GM20000 (cell line): ENCODE results near the gene TWIST1.

Experiments
- DNase-seq: peaks from one replicate; pipeline ENCODE4 v3.0.0; 2012; ENCODE audit warnings: low spot score
- CTCF ChIP-seq: IDR thresholded peaks from 2 replicates; pipeline ENCODE4 v1.5.1; 2012; ENCODE audit warnings: mild to moderate bottlenecking, control low read depth; ENCODE audit errors: extremely low read depth, missing control alignments

Gene TWIST1

GRCh38 chr7:19139706-19140327 lies 22.4 kb upstream of the TWIST1 start:
- no peak for TF ChIP-seq CTCF
- DNase-seq = no peak

GRCh38 chr7:19133886-19134285 lies 16.4 kb upstream of the TWIST1 start:
- no peak for TF ChIP-seq CTCF
- DNase-seq = no peak

GRCh38 chr7:19133390-19133789 lies 16.0 kb upstream of the TWIST1 start:
- TF ChIP-seq CTCF = no peak
- no peak for DNase-seq

- TF ChIP-seq CTCF = no peak
- no peak for DNase-seq
Observed at GRCh38 chr7:19128856-19129255, 11.4 kb upstream of the TWIST1 start.

GRCh38 chr7:19121977-19122588 lies 4.6 kb upstream of the TWIST1 start:
- no peak for TF ChIP-seq CTCF
- no peak for DNase-seq

- DNase-seq = no peak
- no peak for TF ChIP-seq CTCF
Observed at GRCh38 chr7:19119870-19120486, 2.5 kb upstream of the TWIST1 start.

GRCh38 chr7:19119372-19119771 lies 1.9 kb upstream of the TWIST1 start:
- DNase-seq = no peak
- TF ChIP-seq CTCF = no peak
